Upper lobe of left lung (tissue), 6 donors: ENCODE results near the gene LHFPL3. TPM values are rescaled to one million over a fixed set of nuclear protein-coding genes. Genes with fewer than 3 reads are reported as not detected.

ENCODE experiments used
- ATAC-seq, 2 donors: fragments of 200-7000 bp; cut with Tn5 transposase; one replicate each; pipeline ENCODE4 v1.9.1; 2022; ENCODE audit warnings: mild to moderate bottlenecking in 2 of 2, moderate library complexity in 2 of 2; ENCODE audit not compliant: low FRiP score in 2 of 2
- DNase-seq, 2 donors: peaks; one replicate each; pipeline ENCODE4 v3.0.0-alpha.2; 2019 to 2020
- H3K27ac ChIP-seq, 4 donors: fragments of 200-600 bp; sonication (generic); one replicate each; pipeline ENCODE4 v1.5.1; 2016 to 2019
- H3K27me3 ChIP-seq, 4 donors: fragments of 200-600 bp; sonication (generic); one replicate each; pipeline ENCODE4 v1.5.1; 2017 to 2019
- H3K36me3 ChIP-seq, 4 donors: fragments of 200-600 bp; sonication (generic); one replicate each; pipeline ENCODE4 v1.5.1; 2016 to 2019
- H3K4me1 ChIP-seq, 4 donors: fragments of 200-600 bp; sonication (generic); one replicate each; pipeline ENCODE4 v1.5.1; 2018 to 2019
- H3K4me3 ChIP-seq, 4 donors: fragments of 200-600 bp; sonication (generic); one replicate each; pipeline ENCODE4 v1.5.1; 2017 to 2019; ENCODE audit warnings: mild to moderate bottlenecking in 2 of 4, moderate library complexity in 1 of 4
- H3K9me3 ChIP-seq, 4 donors: fragments of 200-600 bp; sonication (generic); one replicate each; pipeline ENCODE4 v1.5.1; 2018 to 2019
- EP300 ChIP-seq, 4 donors: sonication (generic); formaldehyde crosslinking; IDR thresholded peaks; one replicate each; pipeline ENCODE4 v1.5.1; 2017; ENCODE audit warnings: antibody characterized with exemption in 4 of 4, control low read depth in 2 of 4
- POLR2A ChIP-seq, 4 donors: fragments of 450-650 bp; IDR thresholded peaks; one replicate each; pipeline ENCODE4 v1.5.1; 2016 to 2017; ENCODE audit warnings: antibody characterized with exemption in 4 of 4, mild to moderate bottlenecking in 2 of 4
- POLR2AphosphoS5 ChIP-seq, 2 donors: sonication (generic); formaldehyde crosslinking; IDR thresholded peaks; one replicate each; pipeline ENCODE4 v1.5.1; 2017; ENCODE audit warnings: antibody characterized with exemption in 2 of 2
- WGBS, 2 donors: methylation state at CpG; one replicate each; pipeline ENCODE4 v1.1.5; 2017 to 2018; 5-methylcytosine and 5-hydroxymethylcytosine counted together
- total RNA-seq, 6 donors: library from RNA; depleted of rRNA in 4 of 6; stranded (reverse); fragments of >200 nt in 4 of 6; gene quantifications; one replicate each; pipeline versions ENCODE4 v1.1.0 to v1.2.1, GENCODE V29; 2016 to 2021
- TF ChIP-seq, protein P1 (sequence below), 6 experiments: fragments of 450-650 bp in 4 of 6; fragments of 200-600 bp in 2 of 6; sonication (generic) in 2 of 6; IDR thresholded peaks; one replicate each; pipeline ENCODE4 v1.5.1; 2016 to 2019; ENCODE audit warnings: antibody characterized with exemption in 6 of 6
- donor health status: DM: no; HTN: no; CAD: no; lungs with moderate emphysema.
- donor health status: DM: no; HTN: yes; CAD: no; lungs with severe emphysema.

LHFPL3 gene
- total RNA-seq, 6 donors from 2014 or later: not detected

DNA sequence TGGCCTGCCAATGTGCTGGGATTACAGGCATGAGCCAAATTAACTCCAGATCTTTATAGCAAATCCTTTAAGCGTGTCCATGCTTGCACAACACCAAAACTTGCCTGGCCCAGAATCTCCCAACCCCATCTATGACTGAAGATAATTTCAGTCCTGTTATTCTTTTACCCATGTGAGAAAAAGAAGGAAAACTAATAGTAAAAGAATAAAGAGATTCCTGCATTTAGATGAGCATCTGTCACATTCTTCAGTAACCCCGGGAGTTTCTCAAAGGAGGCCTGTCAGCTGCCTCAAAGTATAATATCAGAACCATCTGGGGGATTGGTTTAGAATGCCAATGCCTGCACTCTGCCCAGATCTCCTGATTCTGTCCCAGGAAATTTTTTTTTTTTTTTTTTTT, 527.5 kb downstream of the LHFPL3 start:
- no peak for ATAC-seq
- Histone ChIP-seq H3K9me3 (no peaks in the 10 kb centered on the region), H3K27ac (no peak overlapping the region), H3K4me3 (no peak overlapping the region), H3K4me1 (no peaks in the 10 kb centered on the region), H3K27me3 (no peaks in the 10 kb centered on the region), H3K36me3 (no peaks in the 10 kb centered on the region)
- 75 to 88% methylated on average over 2 of the region's 2 CpGs for WGBS, 2 donors
- no peak for TF ChIP-seq EP300 (IDR thresholded peaks at IDR 0.05)
- no peak for TF ChIP-seq POLR2AphosphoS5 (IDR thresholded peaks at IDR 0.05)
- TF ChIP-seq, protein P1, sequence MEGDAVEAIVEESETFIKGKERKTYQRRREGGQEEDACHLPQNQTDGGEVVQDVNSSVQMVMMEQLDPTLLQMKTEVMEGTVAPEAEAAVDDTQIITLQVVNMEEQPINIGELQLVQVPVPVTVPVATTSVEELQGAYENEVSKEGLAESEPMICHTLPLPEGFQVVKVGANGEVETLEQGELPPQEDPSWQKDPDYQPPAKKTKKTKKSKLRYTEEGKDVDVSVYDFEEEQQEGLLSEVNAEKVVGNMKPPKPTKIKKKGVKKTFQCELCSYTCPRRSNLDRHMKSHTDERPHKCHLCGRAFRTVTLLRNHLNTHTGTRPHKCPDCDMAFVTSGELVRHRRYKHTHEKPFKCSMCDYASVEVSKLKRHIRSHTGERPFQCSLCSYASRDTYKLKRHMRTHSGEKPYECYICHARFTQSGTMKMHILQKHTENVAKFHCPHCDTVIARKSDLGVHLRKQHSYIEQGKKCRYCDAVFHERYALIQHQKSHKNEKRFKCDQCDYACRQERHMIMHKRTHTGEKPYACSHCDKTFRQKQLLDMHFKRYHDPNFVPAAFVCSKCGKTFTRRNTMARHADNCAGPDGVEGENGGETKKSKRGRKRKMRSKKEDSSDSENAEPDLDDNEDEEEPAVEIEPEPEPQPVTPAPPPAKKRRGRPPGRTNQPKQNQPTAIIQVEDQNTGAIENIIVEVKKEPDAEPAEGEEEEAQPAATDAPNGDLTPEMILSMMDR (IDR thresholded peaks at IDR 0.05): no peak
- no peak for TF ChIP-seq POLR2A (IDR thresholded peaks at IDR 0.05)
- DNase-seq: no peak

DNA sequence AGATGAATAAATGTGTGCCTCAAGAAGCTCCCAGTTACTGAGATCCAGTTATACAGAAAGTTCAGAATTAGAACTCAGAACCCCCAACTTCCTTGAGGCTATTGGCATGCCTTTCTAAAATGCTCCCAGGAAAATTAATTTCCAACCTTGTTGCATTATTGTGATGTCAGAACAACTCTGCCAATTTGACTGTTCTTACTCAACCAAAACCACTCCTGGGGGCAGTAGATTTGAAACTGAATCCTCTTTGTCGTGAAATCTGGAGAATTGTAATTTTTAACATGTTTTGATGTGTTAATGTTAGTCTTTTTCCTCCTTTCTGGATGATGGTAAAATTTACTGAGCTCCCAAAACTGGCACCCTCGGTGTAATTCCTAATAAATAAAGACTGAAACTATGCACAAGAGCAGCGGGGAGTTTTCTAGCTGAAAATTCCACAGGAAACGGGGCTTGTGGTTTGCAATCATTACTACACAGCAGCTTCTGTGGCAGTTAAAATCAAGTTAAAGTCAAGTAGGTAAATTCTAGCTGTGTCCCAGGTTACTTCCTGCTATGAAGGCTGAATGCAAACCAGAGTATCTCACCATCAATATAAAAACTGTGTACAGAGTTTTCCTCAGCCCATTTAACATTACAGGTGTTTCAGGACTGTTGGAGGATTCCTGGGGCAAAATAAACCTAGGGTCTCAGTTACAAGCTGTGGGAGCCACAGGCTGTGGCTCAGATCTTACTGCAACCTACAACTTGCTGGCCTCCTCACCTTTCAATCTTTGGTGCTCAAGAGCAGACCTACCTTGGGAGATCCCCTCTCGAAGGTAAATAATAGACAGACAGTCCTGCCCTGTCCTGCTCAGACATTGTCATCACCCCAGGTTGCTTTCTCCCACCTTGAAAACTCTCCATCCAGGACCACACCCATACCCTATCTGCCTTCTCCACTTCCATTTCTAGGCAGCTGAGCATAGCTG, 529.3 kb downstream of the LHFPL3 start:
- Histone ChIP-seq H3K9me3 (no peaks in the 10 kb centered on the region), H3K27me3 (no peaks in the 10 kb centered on the region), H3K4me1 (no peaks in the 10 kb centered on the region), H3K27ac (no peak overlapping the region), H3K4me3 (no peak overlapping the region), H3K36me3 (no peaks in the 10 kb centered on the region)
- WGBS, 2 donors: 52 to 54% methylated on average over 5 of the region's 5 CpGs
- no peak for TF ChIP-seq POLR2A (IDR thresholded peaks at IDR 0.05)
- TF ChIP-seq, protein P1 (IDR thresholded peaks at IDR 0.05): no peak
- TF ChIP-seq POLR2AphosphoS5 (IDR thresholded peaks at IDR 0.05): no peak
- no peak for TF ChIP-seq EP300 (IDR thresholded peaks at IDR 0.05)
- ATAC-seq (no peak), DNase-seq (no peak)

DNA sequence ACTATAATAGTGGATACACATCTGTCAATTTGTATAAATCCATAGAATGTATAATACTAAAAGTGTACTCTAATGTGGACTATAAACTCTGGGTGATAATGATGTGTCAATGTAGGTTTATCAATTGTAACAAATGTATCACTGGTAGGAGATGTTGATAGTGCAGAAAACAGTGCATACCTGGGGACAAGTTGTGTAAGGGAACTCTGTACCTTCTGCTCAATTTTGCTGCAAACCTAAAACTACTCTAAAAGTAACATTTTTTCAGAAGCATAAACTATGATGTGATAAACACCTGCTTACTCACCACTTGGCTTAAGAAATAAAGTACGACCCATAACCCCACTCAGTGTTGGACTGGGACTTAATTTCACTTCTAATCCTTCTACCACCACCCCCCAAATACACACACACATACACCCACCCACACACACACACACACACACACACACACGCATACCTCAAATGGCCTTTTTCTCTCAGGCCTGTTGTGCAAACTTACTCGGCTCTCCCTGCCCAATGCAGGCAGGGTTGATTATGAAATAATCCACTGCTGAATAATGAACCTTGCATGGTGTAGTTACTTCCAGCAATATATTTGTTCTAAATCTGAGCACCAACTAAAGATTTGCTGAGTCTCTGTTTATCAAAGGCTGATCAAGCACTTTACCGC, 531.5 kb downstream of the LHFPL3 start:
- TF ChIP-seq EP300 (IDR thresholded peaks at IDR 0.05) (no peak), POLR2AphosphoS5 (IDR thresholded peaks at IDR 0.05) (no peak), POLR2A (IDR thresholded peaks at IDR 0.05) (no peak)
- TF ChIP-seq, protein P1 (IDR thresholded peaks at IDR 0.05): no peak
- Histone ChIP-seq H3K9me3 (peaks cover 0 to 6% (median 0%) of the 10 kb centered on the region in 4 donors), H3K27me3 (no peaks in the 10 kb centered on the region), H3K36me3 (no peaks in the 10 kb centered on the region), H3K4me1 (no peaks in the 10 kb centered on the region), H3K4me3 (no peak overlapping the region), H3K27ac (no peak overlapping the region)
- DNase-seq: no peak
- WGBS, 2 donors: 72 to 77% methylated on average over 4 of the region's 4 CpGs
- ATAC-seq: no peak

DNA sequence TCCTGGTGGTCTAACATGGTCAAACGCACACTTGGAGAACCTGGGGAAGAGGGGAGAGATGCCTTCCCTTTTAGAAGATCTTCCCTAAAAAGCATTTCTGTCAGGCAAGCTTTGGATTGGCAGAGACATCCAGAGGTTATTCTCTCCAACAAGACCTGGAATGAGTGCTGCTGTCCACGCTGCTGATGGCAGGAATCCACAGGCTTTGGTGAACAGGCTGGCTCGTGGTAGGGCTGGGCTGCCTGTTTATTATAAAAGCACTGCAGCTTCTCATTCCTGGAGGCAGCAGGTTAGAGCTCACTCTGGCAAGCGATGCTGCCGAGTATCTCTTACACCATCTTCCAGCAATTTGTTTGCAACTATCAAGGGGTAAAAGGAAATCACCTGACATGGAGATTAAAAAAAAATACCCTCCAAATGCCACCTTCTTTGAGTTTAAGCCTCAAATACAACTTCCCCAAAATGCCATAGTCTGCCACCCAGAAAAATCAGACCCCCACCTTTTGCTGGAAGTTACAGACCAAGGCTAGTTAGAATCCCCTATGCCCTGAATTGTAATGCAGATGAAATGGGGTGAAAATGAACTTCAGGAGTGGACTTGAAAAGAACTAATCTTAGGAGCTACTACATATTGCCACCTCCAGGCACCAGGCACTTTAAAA, 533.5 kb downstream of the LHFPL3 start:
- Histone ChIP-seq H3K4me1 (no peaks in the 10 kb centered on the region), H3K36me3 (no peaks in the 10 kb centered on the region), H3K27me3 (no peaks in the 10 kb centered on the region), H3K4me3 (no peak overlapping the region), H3K9me3 (peaks cover 0 to 6% (median 0%) of the 10 kb centered on the region in 4 donors), H3K27ac (no peak overlapping the region)
- DNase-seq (no peak), ATAC-seq (no peak)
- TF ChIP-seq POLR2A (IDR thresholded peaks at IDR 0.05) (no peak), EP300 (IDR thresholded peaks at IDR 0.05) (no peak)
- TF ChIP-seq, protein P1 (IDR thresholded peaks at IDR 0.05): no peak
- WGBS, 2 donors: 54 to 64% methylated on average over 5 of the region's 5 CpGs
